A549 (cell line): ENCODE measurements around the gene TUBD1.

Source experiments
- CTCF ChIP-seq: fragments of >200 bp; sonication (Bioruptor Twin); formaldehyde crosslinking; IDR thresholded peaks from 3 replicates; pipeline ENCODE4 v1.5.1; 2016
- GATA3 ChIP-seq: IDR thresholded peaks from 2 replicates; pipeline ENCODE4 v1.6.1; 2012; ENCODE audit warnings: borderline replicate concordance

GRCh38 chr17:59830846-59831486 lies 61.8 kb downstream of the TUBD1 start:
- no peak for TF ChIP-seq CTCF
- no peak for TF ChIP-seq GATA3
